Bronchial epithelial cell (primary cell): ENCODE data around the gene MGAT5. TPM values are rescaled to one million over a fixed set of nuclear protein-coding genes. Genes with fewer than 3 reads are reported as not detected.

Source experiments
- DNase-seq: peaks from one replicate; pipeline ENCODE4 v3.0.0-alpha.2; 2010; ENCODE audit warnings: low read depth
- FAIRE-seq: peaks from 2 replicates; lab custom pipeline; 2011; peaks lifted over from hg19 to GRCh38; lab: Jason Lieb, UNC
- H3K27me3 ChIP-seq: 2 replicates; pipeline ENCODE4 v1.5.1; 2011; ENCODE audit warnings: low read length; ENCODE audit not compliant: control insufficient read depth, insufficient read depth
- H3K36me3 ChIP-seq: 2 replicates; pipeline ENCODE4 v1.5.1; 2011; ENCODE audit warnings: low read length; ENCODE audit not compliant: control insufficient read depth, insufficient read depth
- H3K4me3 ChIP-seq: 2 replicates; pipeline ENCODE4 v1.5.1; 2011; ENCODE audit warnings: mild to moderate bottlenecking, low read depth, low read length, control low read depth
- total RNA-seq: library from RNA; depleted of rRNA; stranded (reverse); fragments of >200 nt; gene quantifications from 2 replicates; pipeline ENCODE4 v1.2.1, GENCODE V29; 2014
- TF ChIP-seq, protein P1 (sequence below): IDR thresholded peaks from 2 replicates; pipeline ENCODE4 v1.5.1; 2011; ENCODE audit warnings: mild to moderate bottlenecking, moderate library complexity, low read length, control low read depth, inconsistent platforms; ENCODE audit not compliant: insufficient read depth, severe bottlenecking

The MGAT5 gene
- total RNA-seq, 1 donor from 2014 or later, result 48.7 TPM

DNA sequence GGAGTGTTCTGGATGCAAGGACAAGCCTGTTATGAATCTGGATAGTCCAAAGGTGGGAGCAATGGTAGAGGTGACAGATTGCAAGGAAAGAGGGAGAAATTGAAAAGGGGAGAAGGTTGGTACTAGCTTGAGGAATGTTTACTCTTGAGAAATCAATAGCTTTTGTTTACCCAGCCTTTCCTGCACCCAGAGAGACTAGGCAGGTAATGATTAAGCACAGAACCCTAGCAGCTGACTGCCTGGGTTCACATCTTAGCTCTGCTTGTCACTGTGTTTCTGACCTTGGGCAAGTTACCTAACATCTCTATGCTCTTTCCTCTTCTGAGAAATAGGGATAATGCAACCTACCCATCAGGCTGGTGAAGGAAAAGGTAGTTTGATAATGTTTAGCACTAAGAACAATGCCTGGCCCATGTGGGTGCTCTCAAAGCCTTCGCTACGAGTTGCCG, 178.6 kb downstream of the MGAT5 start:
- TF ChIP-seq, protein P1, sequence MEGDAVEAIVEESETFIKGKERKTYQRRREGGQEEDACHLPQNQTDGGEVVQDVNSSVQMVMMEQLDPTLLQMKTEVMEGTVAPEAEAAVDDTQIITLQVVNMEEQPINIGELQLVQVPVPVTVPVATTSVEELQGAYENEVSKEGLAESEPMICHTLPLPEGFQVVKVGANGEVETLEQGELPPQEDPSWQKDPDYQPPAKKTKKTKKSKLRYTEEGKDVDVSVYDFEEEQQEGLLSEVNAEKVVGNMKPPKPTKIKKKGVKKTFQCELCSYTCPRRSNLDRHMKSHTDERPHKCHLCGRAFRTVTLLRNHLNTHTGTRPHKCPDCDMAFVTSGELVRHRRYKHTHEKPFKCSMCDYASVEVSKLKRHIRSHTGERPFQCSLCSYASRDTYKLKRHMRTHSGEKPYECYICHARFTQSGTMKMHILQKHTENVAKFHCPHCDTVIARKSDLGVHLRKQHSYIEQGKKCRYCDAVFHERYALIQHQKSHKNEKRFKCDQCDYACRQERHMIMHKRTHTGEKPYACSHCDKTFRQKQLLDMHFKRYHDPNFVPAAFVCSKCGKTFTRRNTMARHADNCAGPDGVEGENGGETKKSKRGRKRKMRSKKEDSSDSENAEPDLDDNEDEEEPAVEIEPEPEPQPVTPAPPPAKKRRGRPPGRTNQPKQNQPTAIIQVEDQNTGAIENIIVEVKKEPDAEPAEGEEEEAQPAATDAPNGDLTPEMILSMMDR, result no peak
- Histone ChIP-seq H3K27me3 (no peaks in the 10 kb centered on the region), H3K4me3 (no peak overlapping the region), H3K36me3 (no peaks in the 10 kb centered on the region)
- DNase-seq (peak; percentile 79), FAIRE-seq (no peak)

DNA sequence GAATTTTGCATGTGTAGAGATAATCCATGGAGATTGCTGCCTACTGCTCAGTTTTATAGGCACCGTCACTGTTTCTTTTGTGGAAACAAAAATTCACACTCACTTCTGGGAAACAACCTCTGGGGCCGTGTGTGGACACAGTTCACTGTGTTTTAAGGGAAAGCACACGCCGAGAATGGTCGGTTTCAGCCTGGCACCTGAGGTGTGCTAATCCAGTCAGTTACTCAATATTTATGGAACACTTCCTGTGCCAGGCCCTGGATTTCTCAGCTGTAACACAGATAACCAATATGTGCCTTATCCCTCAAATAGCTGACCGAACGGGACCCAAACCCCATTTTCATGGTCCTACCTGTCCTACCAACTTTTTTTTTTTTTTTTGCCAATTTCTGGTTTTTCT, 179.6 kb downstream of the MGAT5 start:
- H3K27me3 ChIP-seq, result no peaks in the 10 kb centered on the region
- DNase-seq (no peak), FAIRE-seq (no peak)
- TF ChIP-seq, protein P1, result no peak
- no peaks in the 10 kb centered on the region for H3K36me3 ChIP-seq
- H3K4me3 ChIP-seq, result no peak overlapping the region

DNA sequence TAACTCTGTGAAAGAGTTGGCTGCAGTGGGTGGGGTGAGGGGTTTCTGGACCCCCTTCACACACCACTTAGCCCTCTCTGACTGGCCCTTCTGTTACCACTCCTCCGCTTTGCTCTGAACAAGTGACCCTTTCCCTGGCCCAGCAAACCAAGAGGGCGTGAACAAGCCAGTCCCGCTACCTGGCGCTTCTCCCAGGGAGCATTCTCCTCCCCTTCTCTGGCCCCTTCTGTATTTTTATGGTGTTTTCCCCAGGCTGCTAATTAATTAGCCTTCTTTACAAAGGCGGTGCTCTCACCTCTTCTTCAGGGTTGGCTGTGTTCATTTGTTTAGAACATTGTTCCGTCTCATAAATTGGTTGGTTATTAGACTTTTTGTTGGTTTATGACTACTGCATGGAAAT, 180.1 kb downstream of the MGAT5 start:
- TF ChIP-seq, protein P1, result no peak
- FAIRE-seq (no peak), DNase-seq (no peak)
- H3K27me3 ChIP-seq, result no peaks in the 10 kb centered on the region
- H3K36me3 ChIP-seq, result no peaks in the 10 kb centered on the region
- H3K4me3 ChIP-seq, result no peak overlapping the region

DNA sequence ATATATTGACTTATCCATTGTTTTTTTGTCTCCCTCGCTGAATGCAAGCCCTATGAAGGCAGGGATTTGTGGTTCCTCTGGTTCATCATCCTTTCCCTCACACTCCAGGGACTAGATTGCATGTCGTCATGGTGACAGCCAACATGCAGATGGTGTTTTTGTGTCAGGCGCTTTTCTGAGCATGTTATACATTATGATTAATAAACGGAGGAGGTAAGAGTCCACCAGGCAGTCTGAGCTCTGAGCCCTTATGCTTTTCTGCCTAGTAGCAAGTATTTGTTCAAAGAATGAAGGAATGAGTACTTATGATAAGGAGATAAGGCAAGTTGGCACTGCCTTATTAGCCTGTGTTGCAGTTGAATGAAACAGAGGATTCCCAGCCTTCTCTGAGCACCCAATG, 181.6 kb downstream of the MGAT5 start:
- DNase-seq (no peak), FAIRE-seq (no peak)
- Histone ChIP-seq H3K27me3 (no peaks in the 10 kb centered on the region), H3K36me3 (no peaks in the 10 kb centered on the region), H3K4me3 (no peak overlapping the region)
- TF ChIP-seq, protein P1, result no peak

DNA sequence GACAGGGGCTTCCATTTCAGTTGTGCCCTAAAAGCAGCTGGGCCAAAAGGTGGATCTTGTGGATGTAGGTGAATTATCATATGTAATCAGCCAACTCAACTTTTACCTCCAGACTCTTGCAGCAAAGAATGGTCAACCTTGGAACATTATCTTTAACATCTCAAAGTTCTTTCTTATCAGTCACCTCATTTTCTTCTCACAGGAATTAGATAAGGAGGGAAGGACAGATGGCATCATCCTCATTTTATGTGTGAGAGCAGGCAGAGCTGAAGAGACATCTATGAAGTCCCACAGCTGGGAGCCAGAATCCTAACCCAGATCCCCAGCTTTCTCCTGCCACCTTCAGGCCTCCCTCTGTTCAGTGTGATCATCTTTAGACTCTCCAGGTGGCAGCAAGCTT, 182.1 kb downstream of the MGAT5 start:
- Histone ChIP-seq H3K4me3 (no peak overlapping the region), H3K27me3 (no peaks in the 10 kb centered on the region), H3K36me3 (no peaks in the 10 kb centered on the region)
- DNase-seq (no peak), FAIRE-seq (no peak)
- TF ChIP-seq, protein P1, result no peak

DNA sequence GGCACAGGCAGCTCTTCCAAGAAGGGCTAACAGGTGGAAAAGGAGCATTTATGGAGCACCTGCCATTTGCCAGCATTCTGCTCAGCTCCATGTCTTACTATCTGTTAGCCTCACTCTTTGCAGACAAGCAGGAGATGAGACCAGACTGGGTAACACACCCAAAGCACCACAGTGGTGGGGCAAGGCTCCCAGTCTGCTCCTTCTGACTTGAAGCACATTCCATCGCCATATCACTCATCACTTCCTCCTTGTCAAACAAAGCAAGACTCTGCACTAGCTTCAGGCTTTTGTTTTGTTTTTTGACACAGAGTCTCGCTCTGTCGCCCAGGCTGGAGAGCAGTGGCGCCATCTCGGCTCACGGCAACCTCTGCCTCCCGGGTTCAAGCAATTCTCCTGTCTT, 182.8 kb downstream of the MGAT5 start:
- H3K27me3 ChIP-seq, result no peaks in the 10 kb centered on the region
- DNase-seq, result peak; percentile 60
- TF ChIP-seq, protein P1, result no peak
- FAIRE-seq, result no peak
- H3K36me3 ChIP-seq, result no peaks in the 10 kb centered on the region
- no peak overlapping the region for H3K4me3 ChIP-seq
